ENCODE data around the gene DNAH8.

Gene DNAH8

DNA sequence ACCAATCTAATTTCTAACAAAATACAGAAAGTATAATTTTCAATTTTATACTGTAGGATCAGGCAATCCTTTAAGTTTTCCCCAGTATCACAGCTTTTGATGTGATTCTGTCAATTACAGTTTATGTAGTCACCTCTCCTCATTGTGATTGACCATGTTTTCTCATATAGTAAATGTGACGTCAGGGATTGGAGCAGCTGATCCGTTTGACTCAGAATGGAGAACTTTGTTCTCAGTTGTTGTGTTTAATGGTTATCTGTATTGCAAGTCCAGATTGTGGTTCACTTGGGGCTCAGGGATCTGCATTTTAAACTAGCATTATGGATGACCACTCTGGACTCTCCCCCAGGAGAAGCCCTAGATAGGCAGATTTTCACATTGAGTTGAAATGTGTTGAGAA, 90.6 kb downstream of the DNAH8 start:
- no peak for TF ChIP-seq POLR2A (IDR thresholded peaks at IDR 0.05; ENCODE audit: low read depth, low read length)
- FAIRE-seq: no peak
- no peak for DNase-seq (ENCODE audit: insufficient read length, low spot score)

DNA sequence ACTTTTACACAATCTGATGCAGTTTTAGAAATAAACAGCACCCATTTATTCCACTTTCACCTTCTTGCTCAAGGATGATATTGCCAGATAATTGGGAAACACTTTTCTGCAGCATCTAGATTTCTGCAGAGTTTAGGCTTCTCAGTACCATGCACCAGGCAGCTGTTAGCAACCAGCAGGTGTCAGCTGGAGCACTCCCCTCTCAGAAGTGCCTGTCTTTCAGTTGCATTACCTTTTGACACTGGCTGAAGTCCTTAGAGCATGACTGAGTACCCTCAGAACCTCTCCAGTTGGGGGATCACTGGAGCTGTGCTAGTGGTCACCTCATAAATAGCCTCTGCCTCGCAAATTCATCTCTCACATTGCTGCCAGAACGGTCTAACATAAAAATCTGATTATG, 91.2 kb downstream of the DNAH8 start:
- DNase-seq (ENCODE audit: insufficient read length, low spot score) (no peak), FAIRE-seq (no peak)
- TF ChIP-seq POLR2A (IDR thresholded peaks at IDR 0.05; ENCODE audit: low read depth, low read length): no peak

DNA sequence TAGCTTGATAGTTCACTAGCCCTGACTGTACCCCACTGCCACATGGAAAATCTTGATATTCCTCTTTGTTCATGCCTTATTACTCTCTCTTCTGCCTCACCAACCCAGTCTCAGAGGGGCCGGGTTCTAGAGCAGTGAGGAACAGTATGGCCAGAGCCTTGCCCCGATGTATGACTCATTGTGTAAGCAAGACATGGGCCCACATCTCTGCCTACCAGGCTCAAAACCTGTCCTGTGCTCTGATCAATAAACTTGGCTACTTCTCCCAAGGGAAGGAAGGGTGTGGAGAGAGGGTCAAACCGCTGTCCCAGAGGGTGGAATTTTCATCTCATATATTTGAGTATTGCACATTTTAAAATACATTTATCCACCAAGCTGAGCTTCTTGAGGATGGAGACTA, 91.7 kb downstream of the DNAH8 start:
- DNase-seq (ENCODE audit: insufficient read length, low spot score) (no peak), FAIRE-seq (no peak)
- TF ChIP-seq POLR2A (IDR thresholded peaks at IDR 0.05; ENCODE audit: low read depth, low read length): no peak

DNA sequence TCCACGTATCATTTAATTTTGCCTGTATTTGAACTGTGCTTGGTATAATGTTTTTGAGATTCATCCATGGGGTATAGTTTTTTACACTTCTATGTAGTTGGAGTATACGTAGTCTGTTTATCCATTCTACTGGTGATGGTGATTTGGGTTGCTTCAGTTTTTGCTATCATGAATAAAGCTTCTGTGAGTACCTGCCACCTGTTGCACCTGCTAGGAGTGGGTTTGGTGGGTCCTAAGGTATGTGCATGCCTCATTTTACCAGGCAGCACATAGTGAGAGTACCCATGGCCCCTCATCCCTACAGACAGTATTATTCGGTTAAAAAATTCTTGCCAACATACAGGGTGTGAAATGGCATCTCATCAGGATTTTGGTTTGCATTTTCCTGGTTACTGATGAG, 92.9 kb downstream of the DNAH8 start:
- TF ChIP-seq POLR2A (IDR thresholded peaks at IDR 0.05; ENCODE audit: low read depth, low read length): no peak
- no peak for FAIRE-seq
- DNase-seq (ENCODE audit: insufficient read length, low spot score): no peak

DNA sequence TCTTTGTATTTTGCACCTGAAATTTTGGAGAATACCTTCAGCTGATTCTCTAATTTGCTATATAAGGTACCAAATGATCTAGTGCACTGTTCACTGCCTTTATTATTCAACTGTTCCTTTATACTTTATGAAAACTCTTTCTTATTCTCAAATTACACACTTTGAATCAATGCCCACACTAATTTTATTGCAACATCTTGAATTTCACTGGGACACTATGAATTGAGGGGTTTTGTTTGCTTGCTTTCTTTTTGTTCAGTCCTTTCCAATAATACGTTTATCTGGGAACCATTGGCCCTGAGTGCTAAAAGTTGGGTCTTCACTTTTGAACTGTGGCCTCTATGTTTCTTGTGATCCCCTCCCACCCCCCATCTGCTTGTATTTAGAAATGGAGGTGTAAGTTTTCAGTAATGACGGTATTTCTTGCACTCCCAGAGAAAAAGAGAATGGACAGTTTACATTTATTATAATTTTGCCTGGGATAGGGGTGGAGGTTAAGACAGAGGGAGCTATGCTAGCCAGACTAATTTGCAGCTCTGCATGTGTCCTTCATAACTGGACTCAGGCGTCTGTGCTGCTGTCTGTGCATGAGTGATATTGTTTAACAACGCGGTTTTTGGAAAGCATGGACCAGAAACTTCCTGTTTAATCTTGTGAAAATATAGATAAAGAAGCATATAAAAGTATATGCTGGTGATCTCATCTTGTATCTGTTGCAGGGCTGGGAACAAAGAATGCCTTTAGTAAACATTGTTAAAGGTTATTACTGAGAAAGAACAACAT, 98.1 kb downstream of the DNAH8 start:
- DNase-seq (ENCODE audit: insufficient read length, low spot score): no peak
- FAIRE-seq: no peak
- no peak for TF ChIP-seq POLR2A (IDR thresholded peaks at IDR 0.05; ENCODE audit: low read depth, low read length)

DNA sequence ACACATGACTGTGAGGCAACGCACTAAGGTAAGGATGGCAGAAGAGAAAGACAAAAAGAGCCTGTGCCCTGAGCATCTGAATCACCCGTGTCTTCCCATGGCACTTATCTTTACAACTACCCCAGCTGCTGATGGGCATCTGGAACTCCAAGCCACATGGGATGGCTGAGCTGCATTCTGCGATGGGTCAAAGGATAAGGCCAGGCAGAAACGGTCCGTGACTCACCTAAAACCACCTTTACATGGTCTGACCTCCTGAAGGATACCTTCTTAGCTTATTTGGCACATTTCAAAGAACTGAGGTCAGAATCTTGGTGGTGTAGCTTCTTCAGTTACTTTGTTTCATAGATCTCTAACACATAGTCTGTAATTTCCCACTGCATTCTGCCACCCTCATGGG, 99.7 kb downstream of the DNAH8 start:
- FAIRE-seq (no peak), DNase-seq (ENCODE audit: insufficient read length, low spot score) (no peak)
- TF ChIP-seq POLR2A (IDR thresholded peaks at IDR 0.05; ENCODE audit: low read depth, low read length): no peak

DNA sequence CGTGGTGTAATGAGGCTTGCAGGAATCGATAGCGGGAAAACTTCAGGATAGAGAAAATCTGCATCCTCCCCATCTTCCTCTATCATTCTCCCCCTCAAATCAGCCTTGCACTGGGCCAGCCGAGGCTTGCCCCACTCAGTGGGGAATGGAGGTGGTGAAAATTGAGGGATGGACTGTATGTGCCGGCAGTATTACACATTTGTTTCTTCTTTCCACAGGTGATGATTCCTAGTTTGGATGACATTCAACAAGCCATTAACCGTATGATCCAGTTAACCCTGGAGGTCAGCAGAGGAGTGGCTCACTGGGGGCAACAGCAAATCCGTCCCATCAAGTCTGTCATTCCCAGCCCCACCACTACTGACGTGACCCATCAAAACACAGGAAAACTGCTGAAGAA, 100.1 kb downstream of the DNAH8 start:
- FAIRE-seq: no peak
- no peak for TF ChIP-seq POLR2A (IDR thresholded peaks at IDR 0.05; ENCODE audit: low read depth, low read length)
- no peak for DNase-seq (ENCODE audit: insufficient read length, low spot score)

DNA sequence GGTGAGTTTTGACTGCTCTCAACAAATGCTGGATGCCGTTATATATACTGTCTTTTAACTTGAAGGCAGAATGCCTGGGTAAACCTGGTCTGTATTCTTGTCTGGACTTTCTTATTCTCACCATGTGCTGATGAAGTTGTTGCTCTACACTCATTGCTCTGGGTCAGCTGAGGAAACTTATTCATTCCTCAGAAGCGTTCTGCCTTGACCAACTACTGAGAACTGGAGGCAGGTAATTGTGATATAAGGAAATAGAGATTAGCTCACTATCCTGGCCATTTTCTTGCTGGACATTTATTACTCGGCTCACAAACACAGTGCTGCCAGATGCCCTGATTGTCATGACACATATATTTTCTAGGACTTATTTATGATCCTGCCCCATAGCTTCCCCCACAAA, 103.6 kb downstream of the DNAH8 start:
- FAIRE-seq (no peak), DNase-seq (ENCODE audit: insufficient read length, low spot score) (no peak)
- no peak for TF ChIP-seq POLR2A (IDR thresholded peaks at IDR 0.05; ENCODE audit: low read depth, low read length)

DNA sequence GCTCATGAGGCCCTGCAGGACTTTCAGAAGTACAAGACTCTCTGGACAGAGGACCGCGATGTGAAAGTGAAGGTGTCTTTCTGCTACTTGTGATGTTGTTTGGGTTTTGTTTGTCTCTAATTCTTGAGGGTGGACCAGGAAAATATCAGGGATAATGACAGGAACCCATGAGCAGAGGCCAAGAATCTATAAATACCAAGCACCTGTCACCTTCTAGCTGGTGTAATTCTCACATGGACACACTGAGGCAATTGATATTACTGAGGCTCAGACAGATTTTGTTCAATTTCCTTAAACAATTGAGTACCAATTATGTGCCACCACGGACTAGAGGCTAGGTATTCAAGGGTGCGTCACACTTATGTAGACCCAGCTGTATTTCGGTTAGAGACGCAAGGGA, 107.9 kb downstream of the DNAH8 start:
- no peak for FAIRE-seq
- no peak for TF ChIP-seq POLR2A (IDR thresholded peaks at IDR 0.05; ENCODE audit: low read depth, low read length)
- DNase-seq (ENCODE audit: insufficient read length, low spot score): no peak

DNA sequence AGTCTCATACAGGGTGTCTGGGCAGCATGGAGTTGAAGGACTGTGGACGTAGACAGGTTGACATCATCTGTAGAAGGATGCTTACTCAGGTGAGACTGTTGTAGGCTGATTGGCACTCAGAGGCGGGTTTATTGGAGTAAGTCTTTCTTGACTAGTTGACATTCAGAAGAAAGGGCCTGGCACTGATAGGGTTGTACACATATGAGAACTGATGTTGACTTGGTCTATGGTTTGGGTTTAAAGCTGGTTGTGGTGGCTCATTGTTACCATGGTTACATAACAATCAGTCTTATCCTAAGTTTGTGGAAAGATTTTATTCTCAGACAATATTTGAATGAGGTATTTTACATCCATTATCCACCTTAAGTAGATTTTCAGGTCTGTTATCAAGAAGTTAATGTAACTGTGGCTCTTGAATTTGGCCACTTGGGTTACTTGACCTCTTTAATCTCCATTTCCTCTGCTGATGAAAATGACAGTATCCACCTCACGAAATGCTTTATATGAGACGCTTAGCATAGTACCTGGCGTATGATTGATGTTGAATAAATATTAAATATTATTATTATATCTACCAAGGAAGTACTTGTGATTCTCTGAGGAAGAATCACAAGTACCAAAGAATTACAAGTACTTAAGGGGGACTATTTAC, 109.3 kb downstream of the DNAH8 start:
- DNase-seq (ENCODE audit: insufficient read length, low spot score): no peak
- no peak for TF ChIP-seq POLR2A (IDR thresholded peaks at IDR 0.05; ENCODE audit: low read depth, low read length)
- no peak for FAIRE-seq

DNA sequence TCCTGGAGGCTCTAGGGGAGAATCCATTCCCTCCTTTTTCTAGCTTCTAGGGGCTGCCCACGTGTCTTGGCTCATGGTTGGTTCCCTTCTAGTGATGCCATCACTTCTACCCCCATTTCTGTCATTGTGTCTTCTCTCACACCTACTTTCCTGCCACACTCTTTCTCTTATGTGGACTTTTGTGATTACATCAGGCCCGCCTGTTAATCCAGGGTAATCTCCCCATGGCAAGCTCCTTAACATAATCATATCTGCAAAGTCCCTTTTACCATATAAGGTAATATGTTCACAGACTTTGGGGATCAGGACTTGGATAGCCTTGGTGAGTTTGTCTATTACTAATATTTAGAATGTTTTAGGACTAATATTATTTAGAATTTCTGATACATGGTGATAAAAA, 111.9 kb downstream of the DNAH8 start:
- TF ChIP-seq POLR2A (IDR thresholded peaks at IDR 0.05; ENCODE audit: low read depth, low read length): no peak
- no peak for DNase-seq (ENCODE audit: insufficient read length, low spot score)
- FAIRE-seq: no peak

DNA sequence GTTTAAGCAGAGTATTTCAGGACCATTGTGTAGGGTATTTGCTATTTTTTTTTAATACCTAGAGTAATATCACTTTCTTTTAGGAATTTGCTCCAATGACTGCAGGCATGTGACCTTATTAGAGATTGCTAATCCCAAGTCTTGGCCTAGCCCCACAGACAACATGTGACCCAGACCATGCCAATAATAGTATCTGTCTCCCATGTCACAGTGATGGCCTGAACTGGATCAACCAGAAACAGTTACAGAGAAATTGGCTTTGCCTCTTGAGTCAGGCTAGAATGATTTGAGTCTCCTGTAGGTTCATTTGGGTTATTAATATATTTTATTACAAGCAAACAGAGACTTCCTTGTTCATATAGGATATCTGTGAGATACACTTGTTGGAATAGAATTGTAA, 116.8 kb downstream of the DNAH8 start:
- no peak for DNase-seq (ENCODE audit: insufficient read length, low spot score)
- no peak for FAIRE-seq
- no peak for TF ChIP-seq POLR2A (IDR thresholded peaks at IDR 0.05; ENCODE audit: low read depth, low read length)

DNA sequence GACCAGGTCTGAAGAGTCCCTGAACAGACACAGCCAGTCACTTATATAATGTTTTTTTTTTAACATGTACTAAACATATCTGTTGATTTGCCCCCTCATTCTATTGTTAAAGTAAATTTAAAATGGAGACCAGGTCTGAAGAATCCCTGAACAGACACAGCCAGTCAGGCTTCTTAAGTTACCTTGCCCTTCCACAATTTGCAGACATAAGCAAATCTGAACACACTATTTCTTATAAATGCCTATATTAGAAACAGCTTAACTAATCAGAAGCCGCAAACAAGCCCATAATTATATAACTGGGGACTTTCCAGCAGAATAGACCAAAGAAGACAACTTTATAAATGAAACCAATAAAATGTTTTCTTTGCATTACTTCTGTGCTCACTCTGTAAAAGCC, 118.2 kb downstream of the DNAH8 start:
- TF ChIP-seq POLR2A (IDR thresholded peaks at IDR 0.05; ENCODE audit: low read depth, low read length): no peak
- FAIRE-seq (no peak), DNase-seq (ENCODE audit: insufficient read length, low spot score) (no peak)

DNA sequence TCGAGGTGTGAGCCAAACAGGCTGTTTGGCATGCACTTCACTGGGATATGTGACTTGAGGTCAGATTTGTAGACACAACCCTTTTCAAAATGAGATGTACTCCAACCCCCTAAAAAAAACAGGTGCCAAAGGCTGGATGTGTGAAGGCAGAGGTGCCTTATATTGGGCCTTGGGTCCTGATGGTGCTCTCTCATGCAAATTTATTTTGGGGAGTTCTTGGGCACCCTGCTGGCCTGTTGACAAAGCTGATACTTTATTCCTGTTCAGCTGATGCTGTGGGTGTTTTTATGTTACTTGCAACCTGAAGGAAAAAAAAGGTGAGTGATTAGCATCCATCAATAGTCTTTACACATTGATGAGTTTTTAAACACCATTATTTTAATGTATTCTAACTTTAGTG, 121.5 kb downstream of the DNAH8 start:
- FAIRE-seq: no peak
- no peak for DNase-seq (ENCODE audit: insufficient read length, low spot score)

DNA sequence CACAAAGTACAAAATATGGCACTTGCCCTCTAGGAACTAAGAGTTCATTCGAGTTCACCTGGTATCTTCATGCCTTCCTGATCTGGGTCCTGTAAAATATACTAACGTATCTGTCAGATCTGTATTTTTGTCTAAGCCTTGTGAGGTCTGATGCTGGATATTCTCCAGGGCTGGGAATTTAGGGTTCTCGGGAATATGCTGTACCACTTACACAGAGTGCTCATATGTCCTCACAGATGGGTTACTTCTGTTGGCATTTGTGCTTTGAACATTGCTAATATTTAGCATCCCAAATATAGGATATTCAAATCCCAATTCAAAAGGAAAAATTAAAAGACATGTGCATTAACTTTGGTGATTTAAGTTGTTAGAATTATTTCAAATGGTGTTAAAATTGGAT, 122.0 kb downstream of the DNAH8 start:
- FAIRE-seq: no peak
- no peak for DNase-seq (ENCODE audit: insufficient read length, low spot score)
- no peak for TF ChIP-seq POLR2A (IDR thresholded peaks at IDR 0.05; ENCODE audit: low read depth, low read length)

More for the DNA sequence above, 121.5 kb downstream of the DNAH8 start:
- TF ChIP-seq POLR2A (IDR thresholded peaks at IDR 0.05; ENCODE audit: low read depth, low read length): no peak

All from H54 (cell line).